Superior temporal gyrus (tissue), 1 donor: ENCODE measurements around the gene KRT4.

Experiments
- DNase-seq: peaks from one replicate; pipeline ENCODE4 v3.0.0-alpha.2; 2016; ENCODE audit errors: extremely low spot score

The KRT4 gene

DNA sequence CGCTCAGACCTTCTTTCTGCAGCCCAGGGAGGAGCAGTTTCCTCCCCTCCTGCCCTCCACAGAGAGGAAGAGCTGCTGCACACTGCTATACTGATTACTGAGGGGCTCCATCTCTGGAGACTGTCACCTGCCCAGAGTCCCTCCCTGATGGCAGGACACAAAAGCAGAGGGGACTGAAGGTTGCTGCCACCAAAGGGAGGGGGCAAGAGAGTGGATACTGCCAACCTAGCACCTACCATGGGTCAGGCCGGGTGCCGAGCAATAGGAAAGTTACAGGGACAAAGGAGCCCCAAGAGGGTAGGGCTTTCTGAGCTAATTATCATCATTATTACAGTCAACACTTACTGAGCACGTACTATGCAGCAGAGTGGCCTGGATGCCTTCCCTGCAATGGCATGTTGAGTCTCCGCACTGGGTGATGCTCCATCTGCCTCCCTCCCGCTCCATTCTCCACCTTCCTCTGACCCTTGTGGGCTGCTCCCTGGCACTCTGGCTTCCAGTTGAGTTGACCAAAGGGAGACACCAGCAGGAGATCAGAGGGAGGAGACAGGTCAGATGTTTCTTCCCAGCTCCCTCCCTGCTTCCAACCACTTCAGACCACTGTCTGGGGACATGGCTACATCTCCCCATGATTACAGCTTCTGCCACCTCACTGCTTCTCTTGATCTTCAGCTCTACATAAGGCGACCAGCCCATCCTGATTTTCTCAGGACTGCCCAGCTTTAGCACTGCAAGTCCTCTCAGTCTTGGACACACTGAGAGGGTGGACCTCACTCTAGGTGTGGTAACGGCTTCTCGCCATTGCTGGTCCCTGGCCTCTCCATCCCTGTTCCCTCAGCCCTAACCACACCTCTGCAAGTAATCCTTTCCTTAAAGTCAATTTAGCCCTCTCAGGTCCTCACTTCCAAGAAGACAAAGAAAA, 22.8 kb upstream of the KRT4 start:
- no peak for DNase-seq

DNA sequence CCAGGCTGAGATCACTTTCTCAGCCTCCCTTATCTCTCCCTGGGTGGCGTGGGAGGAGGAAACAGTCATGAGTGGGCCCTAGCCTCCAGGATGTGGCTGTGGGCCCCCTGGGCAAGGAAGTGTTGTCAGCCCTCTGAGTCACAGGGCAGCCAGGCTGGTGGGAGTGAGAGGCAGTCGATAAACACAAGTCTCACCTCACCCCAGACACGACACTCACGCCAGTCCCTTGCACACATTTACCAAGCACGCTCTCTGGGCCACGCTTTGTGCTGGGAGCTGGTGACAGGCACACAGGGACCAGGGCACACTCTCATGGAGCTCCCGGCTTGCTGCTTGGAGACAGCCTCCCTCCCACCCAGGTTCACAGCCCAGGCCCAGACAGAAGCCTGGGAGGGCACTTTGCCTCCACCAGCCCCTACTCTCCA, 22.1 kb upstream of the KRT4 start:
- DNase-seq, result no peak

DNA sequence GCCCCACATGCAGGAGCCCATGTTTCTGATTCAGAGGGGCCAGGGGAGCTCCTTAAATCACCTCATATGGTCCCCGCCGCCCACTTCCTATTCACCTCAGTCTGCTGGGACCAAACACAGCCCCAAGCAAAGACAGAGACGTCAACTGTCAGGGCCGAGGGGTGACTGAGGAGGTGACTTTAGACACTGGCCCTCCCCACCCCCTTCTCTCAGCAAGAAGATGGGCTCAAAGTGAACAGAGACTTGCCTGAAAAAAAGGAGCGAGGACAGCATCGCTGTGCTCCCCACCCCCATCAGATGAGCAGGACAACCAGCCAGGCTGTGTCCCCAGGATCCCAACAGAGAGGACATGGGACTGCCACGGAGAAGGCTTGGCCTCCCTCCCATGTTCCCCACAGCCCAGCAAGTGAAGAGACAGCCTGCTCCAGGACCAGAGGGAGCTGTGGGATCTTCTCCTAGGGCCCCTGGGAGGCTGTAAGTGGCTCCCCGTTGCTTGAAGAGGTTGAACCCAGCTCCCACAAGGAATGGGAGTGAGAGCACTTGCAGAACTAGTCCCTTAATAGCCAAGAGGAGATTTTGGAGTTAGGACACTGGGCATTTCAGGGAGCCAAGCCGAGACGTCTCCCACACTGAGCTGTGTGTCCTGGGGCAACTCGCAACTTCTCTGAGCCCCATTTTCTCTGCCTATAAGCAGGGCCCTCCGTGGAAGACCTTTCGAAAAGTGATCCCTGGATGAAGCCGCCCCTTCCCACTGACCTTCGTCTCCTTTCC, 21.5 kb upstream of the KRT4 start:
- no peak for DNase-seq

DNA sequence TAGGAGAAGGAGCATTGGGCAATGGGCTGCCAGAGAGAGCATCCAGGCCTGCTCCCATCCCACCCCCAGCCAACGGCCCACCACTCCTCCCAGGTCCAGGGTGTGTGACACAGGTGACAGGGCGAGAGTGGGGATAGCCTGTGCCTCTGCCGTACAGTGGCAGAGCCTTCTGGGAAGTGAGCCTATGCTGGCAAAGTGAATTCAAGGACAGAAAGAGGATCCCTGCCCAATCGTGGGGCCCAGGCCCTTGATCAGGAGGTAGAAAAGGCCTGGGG, 20.7 kb upstream of the KRT4 start:
- no peak for DNase-seq

DNA sequence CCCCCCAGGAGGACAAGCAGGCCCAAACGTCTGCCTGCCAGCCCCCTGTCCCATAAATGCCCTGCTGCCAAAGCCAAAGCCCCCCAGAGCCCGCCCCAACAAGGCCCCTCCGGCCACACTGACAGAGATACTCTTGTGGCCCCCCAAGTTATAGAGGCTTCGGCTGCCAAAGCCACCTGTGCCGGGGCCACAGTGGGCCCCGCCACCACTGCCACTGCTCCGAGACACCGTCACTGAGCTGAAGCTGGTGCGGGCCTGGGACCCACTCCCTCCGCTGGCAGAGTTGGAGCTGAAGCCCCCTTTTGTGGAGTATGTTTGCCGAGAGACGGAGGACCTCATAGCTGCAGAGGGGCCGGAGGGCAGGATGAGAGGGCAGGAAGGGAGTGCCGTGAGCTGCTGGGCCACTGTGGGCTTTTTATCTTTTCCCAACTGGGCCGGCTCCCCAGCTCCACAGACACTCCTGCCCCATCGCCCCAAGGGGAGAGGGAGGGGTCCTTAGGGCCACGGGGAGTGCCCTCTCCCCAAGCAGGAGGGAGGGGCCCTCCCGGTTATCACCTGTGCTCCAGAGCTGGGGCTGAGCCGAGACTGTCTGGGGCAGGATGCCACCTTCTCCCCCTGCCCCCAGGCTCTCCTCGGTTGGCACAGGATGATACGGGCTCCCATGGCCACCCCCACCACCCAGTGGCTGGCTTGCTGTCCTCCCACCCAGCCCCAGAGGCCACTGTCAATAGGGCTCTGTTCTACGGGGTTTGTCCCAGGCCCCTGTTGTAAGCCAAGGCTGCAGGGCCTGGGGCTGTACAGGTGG, 20.2 kb upstream of the KRT4 start, which contains the start of gene KRT79:
TSS of gene KRT79 (minus strand) at position 390 of the 805 bp plus-strand sequence. CDS start at position 339, 51 bp downstream.
- DNase-seq, result no peak

DNA sequence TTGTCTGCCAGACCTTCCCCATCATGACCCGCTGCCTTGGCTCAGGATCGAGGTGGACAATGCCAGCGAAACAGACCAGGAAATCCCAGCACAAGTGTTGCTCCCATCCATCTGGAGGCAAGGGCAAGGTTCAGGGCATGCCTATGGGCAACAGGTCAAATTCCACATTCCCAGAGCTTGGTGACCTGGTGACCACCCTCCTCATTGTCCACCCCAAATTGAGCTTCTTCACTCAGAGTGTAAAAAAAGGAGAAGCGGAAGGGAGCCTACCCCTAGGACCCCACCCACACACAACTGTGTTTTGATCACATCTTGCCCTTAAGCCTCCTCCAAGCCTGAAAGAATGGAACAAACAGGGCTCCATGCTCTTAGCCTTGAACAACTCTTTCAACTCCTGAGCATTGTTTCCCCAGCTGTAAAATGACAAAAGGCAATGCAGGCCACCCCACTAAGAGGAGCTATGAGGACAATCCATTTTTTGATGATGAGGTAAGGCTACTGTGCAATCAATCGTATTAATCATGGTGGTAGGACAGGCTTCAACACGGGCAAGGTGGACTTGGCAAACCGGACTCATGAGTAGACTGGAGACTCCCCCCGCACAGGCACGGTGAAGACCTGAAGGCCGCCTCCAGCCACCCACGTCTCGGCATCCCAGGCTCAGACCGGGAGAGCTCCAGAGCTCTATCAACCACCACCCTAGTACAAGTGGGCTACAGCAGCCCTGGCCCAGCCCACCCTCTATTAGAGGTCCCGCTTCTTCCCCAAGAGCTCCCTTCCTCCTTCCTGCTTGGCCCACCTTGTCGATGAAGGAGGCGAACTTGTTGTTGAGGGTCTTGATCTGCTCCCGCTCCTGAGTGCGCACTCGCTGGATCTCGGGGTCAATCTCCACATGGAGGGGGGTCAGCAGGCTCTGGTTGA, 19.3 kb upstream of the KRT4 start:
- no peak for DNase-seq

DNA sequence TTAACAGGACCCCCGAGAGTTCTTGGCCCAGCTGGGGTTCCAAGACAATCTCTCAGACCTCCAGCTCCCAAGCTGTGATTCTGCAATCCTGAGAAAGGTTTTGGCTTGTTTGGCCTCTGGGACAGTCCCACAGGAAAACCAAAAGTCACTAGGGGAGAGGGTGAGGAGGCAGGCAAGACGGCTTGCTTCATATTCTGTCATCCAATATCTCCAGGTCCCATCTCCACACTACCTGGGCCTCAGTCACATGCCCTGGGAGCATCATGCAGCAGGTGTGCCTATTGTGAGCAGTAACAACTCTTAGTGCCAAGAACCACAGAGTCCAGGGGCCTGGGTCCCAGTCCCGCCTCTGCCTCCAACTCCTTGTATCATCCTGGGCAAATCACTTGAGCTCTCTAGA, 18.5 kb upstream of the KRT4 start:
- no peak for DNase-seq

DNA sequence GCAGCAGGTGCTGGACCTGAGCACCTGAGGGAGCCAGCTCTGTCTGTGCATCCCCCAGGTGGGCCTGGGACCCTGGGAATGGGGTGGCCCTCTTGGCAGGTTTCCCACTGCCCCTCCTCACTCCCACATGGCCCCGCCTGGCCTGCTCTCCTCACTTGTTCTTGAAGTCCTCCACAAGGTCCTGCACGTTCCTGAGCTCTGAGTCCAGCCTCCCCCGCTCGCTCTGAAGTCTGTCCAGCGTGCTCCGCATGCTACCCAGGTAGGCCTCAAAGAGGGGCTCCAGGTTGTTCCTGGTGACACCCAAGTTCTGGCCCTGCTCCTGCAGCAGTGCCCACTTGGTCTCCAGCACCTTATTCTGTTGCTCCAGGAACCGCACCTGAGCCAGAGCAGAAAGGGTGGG, 17.3 kb upstream of the KRT4 start:
- DNase-seq, result no peak

DNA sequence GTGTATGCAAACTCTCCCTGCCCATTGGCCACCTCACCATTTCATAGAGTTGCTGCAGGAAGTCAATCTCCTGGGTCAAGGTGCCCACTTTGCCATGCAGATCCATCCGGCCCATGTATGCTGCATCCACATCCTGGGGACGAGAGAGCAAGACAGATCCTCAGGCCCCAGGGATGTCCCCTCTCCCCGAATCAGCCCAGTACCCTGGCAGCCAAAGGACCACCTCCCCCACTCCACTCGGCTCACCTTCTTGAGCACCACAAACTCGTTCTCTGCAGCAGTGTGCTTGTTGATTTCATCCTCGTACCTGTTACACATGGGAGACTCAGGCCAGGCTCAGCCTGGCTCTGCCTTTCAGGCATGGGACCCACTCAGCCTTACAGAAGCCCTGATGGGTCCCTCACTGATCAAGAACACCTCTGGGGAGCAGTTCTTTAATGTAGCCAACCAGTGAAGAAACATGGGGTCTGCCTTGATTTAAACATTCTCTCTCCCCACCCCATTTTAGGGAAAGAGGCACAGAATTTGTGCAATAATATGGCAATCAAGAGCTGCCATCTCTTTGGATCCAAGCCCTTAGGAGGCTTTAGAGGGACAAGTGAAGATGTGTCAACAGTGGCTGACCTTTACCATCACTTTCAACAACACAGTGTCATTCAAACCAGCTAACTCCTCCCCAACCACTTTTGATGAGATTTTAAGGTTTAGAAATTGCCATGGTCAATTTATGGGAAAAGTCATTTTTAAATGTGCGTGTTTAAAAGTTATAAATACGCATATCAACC, 16.3 kb upstream of the KRT4 start:
- DNase-seq, result no peak

DNA sequence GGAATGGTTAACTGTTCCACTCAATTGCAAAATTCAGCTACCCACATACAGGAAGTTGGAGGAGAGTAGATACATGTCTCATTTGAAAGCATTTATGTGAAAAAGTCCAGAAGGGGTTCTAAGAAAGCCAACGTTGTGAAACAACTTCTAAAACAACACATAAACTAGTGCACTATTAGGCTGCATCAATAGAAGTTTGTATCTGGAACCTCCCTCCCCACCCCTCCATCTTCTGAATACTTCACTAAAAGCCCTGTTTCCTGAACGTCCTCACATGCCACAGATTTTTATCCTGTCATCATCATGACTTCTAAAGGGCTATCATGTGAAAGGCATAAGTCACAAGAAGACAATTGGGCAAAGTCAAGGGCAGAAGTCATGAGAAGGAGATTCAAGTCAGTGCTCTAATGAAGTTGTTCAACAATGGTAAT, 14.7 kb upstream of the KRT4 start:
- DNase-seq, result no peak

DNA sequence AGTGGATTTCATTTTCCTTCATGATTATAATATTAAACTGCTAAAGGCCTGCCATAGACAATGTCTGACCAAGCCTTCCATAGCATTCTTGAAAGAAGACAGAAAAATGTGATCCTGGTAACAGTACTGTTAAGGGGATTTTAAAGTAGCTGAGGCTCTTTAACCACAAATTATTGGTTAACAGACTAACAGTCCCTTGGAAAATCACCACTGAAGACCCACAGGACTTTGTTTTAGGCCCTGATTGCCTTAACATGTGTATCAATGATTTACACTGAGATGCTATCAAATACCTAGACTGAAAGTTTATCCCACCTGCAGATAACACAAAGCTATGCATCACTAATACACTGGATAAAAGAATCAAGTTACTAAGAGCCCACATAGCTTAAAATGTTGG, 14.2 kb upstream of the KRT4 start:
- DNase-seq, result no peak

DNA sequence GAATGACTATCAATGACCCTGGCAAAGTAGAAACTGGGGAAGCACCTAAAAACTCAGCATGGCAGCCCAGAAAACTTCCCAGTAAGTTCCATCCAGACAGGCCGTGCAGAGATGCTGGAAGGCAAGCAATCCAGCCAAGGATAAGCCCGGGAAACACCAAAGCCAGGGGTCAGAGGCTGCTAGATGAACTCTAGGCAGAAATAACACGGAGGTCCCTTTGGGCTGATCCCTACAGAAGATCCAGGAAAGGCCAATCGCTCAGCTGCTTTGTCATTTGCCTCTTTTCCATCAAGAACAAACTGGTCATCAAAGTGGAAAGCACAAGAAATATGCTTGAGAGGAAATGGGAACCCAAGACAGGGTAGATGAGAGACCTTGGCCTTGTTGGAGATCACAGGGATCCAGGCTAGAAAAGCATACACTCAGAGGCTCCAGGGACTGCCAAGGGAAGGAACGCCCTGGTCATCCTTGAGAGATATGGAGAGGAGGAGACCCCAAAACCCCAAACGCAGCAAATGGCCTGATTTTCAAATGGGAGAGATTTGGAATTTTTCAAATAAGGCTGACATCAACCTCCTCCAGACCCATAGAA, 13.7 kb upstream of the KRT4 start:
- no peak for DNase-seq

DNA sequence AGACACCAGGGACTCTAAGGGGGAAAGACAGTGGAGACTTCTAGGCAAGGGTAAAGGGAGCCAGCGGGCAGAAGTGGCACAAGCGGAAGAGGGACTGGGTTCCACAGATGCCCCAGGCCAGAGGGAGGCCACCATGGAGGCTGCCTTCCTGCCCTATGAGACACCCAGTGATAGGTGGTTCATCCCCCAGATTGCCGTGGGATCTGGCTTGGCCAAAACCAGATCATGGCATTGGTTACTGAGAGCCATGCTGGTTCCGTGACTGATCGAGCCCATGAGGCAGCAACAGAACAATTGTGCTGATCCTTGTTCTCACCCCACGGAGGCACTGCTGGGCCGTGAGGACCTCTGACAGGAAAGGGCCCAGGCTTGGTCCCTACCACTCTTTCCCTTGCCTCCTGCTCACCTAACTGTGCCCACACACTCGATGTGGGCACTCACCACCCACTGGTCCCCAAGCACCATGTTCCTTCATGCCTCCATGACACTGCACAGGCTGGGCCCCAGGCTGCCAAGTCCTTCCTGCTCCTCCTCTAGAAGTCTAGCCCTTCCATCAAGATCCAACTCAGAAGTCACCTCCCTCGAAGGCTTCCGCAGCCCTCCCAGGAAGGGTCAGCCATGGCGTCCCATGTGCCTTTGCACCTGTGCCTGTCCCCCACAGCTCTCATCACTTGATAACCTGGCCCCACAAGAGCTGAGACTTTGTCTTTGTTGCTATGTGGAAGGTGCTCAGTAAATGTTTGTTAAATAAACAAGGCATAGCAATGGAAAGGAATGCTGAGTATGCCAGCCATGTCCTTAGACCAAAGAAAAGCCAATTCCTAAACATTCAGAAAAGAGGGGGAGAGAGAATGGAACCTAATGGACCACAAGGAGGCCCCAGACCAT, 12.9 kb upstream of the KRT4 start:
- DNase-seq, result no peak

DNA sequence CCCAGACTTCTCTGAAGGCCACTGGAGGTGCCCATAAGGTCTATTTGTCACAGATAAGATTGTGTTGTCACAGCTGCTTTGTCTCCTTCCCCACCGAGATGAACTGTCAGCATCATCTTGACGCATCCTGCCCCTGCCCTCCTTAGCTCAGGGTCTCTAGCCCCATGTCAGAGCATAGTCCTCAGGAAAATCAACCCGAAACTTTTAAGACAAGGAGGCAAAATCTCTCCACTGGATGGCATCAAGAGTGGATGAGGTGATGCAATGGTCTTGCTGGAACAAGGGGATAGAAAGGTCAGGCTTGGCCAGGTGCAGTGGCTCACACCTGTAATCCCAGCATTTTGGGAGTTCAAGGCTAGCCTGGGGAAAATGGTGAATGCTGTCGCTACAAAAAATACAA, 12.0 kb upstream of the KRT4 start:
- DNase-seq, result no peak

DNA sequence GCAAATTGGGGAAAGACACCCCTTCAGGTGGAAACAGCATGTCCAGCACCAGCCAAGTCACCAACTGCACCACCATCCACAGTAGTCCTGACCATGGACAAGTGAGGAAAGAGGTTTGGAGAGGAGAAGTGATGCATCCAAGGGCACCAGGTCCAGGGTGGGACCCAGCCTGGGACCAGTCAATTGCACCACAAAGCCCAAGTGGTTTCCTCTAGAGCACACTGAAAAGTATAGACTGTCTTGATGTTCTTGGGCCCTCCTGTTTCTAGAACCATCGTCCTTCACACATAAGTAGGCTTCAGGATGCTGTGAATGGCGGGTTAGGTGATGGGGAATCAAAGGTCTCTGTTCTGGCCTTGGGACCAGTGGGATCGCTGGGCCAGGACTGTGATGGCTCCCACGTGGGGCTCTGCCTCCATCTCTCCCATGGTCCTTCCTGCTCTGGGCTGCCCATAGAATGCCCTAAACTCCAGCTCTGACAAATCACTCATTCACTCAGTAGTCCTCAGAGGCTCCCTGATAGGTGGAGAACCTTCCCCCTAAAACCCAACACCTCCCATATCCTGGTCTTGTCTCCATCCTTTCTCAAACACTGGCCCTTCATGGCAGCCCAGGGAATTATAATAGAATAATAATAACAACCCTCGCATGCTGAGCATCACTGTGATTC, 11.0 kb upstream of the KRT4 start:
- DNase-seq, result no peak

DNA sequence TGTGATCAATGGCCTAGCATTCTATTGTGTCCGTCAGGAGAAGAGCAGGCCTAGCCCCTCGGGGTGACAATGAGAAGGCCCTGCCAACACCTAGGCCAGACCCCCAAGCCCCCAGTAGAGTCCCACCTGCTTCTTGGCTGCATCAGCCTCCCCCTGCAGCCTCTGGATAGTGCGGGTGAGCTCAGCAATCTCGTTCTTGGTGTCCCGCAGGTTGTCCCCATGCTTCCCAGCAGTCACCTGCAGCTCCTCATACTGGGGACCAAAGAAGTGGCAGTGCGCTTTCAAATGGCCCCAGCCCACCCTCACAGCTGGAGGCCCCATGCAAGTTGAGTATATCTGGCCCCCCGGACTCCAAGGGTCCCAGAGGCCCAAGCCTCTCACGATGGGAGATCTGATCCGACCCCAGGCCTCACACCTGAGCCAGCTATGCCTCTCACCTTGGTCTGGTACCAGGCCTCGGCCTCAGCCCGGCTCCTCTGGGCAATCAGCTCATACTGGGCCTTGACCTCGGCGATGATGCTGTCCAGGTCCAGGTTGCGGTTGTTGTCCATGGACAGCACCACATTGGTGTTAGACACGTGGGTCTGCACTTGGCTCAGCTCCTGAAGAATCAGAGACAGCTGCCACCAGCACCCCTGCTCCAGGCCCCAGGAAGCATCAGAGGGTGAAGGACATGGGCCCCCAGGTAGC, 10.0 kb upstream of the KRT4 start:
- DNase-seq, result no peak

DNA sequence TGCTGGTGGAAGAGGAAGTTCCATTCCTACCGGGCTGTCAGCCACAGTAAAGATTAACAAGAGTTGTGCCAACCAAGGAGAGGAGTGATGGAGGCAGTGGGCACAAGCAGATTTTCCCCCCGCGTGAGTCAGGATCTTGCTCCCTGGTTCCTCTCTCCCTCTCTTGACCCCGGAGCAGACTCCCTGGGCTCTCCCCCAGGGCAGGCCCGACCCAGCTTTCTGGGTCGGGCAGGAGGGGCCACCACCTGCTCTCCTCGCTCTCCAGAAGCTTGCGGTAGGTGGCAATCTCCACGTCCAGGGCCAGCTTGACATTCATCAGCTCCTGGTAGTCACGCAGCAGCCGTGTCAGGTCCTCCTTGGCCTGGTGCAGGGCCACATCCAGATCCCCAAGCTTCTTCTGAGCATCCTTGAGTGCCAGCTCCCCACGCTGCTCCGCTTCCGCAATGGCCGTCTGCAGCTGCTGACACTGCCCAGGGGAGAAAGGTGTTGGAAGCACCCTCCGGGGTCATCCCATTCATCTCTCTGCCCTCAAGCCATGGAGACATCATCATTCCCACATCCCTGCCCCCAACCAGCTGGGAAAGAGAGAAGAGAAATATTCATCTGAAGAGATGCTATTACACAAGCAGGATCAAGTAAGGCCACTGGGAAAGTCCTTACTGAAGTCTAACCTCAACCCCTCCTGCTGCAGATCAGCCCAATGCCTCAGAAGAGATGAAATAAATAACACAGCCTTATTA, 9.0 kb upstream of the KRT4 start:
- no peak for DNase-seq
